ENCODE measurements around the gene RD3L. TPM values are rescaled to one million over a fixed set of nuclear protein-coding genes. Genes with fewer than 3 reads are reported as not detected.

RD3L gene
- total RNA-seq, 1 experiment from 2014 or later = not detected

- no peak overlapping the region for H3K14ac ChIP-seq (ENCODE audit: insufficient read depth, low read length)
- H3K4me2 ChIP-seq (ENCODE audit: insufficient read depth, insufficient read length, low read length) = no peak overlapping the region
- no peak overlapping the region for H2AK5ac ChIP-seq (ENCODE audit: insufficient read length, low read length)
- peaks cover 23% of the 10 kb centered on the region for H3K27me3 Mint-ChIP-seq (ENCODE audit: low read depth)
- H3K27ac Mint-ChIP-seq = no peak overlapping the region
- no peaks in the 10 kb centered on the region for H3K79me2 ChIP-seq (ENCODE audit: insufficient read depth, low read length)
- no peak overlapping the region for H2BK5ac ChIP-seq (ENCODE audit: insufficient read length, low read length)
- H3K56ac ChIP-seq (ENCODE audit: insufficient read length, low read depth, low read length) = no peak overlapping the region
- peaks cover 3 to 7% of the 10 kb centered on the region in 2 experiments for H3K4me1 Mint-ChIP-seq
- H3K4ac ChIP-seq (ENCODE audit: low read depth, low read length) = no peak overlapping the region
- no peak overlapping the region for H3K4me3 Mint-ChIP-seq
- TF ChIP-seq, protein P1, sequence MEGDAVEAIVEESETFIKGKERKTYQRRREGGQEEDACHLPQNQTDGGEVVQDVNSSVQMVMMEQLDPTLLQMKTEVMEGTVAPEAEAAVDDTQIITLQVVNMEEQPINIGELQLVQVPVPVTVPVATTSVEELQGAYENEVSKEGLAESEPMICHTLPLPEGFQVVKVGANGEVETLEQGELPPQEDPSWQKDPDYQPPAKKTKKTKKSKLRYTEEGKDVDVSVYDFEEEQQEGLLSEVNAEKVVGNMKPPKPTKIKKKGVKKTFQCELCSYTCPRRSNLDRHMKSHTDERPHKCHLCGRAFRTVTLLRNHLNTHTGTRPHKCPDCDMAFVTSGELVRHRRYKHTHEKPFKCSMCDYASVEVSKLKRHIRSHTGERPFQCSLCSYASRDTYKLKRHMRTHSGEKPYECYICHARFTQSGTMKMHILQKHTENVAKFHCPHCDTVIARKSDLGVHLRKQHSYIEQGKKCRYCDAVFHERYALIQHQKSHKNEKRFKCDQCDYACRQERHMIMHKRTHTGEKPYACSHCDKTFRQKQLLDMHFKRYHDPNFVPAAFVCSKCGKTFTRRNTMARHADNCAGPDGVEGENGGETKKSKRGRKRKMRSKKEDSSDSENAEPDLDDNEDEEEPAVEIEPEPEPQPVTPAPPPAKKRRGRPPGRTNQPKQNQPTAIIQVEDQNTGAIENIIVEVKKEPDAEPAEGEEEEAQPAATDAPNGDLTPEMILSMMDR (conservative IDR thresholded peaks at IDR 0.05) = no peak
- no peaks in the 10 kb centered on the region for H3K9me3 ChIP-seq (ENCODE audit: control insufficient read depth, low read depth, low read length)
- no peak overlapping the region for H2BK120ac ChIP-seq (ENCODE audit: low read depth, low read length, poor library complexity, severe bottlenecking)
- H3K23ac ChIP-seq (ENCODE audit: insufficient read length, low read depth, low read length) = no peak overlapping the region
- no CpG with 5 or more reads among the region's 7 CpGs for WGBS (ENCODE audit: extremely low coverage, insufficient read length, low lambda C conversion rate)
- no peak overlapping the region for H3K18ac ChIP-seq (ENCODE audit: insufficient read length, low read depth, low read length)
- H3K9ac ChIP-seq (ENCODE audit: extremely low read depth, insufficient read length, low read length) = no peak overlapping the region
- H4K5ac ChIP-seq (ENCODE audit: insufficient read length, low read depth, low read length) = no peak overlapping the region
- no peaks in the 10 kb centered on the region for H3K4me1 ChIP-seq (ENCODE audit: insufficient read depth, low read length)
- H3K9me3 Mint-ChIP-seq = peaks cover 3% of the 10 kb centered on the region in 2 experiments; a peak in 4 of 5 replicates
- no peak overlapping the region for H2BK15ac ChIP-seq (ENCODE audit: low read depth, low read length)
- no peak overlapping the region for H2AFZ ChIP-seq (ENCODE audit: low read length)
- no peak for DNase-seq
- no peak overlapping the region for H3K27ac ChIP-seq (ENCODE audit: insufficient read length, low read depth, low read length)
- H4K91ac ChIP-seq (ENCODE audit: insufficient read length, low read depth, low read length) = no peak overlapping the region
- H3K23me2 ChIP-seq (ENCODE audit: insufficient read length, low read depth, low read length, poor library complexity, severe bottlenecking) = no peaks in the 10 kb centered on the region
- H3T11ph ChIP-seq (ENCODE audit: low read length) = no peak overlapping the region
- no peaks in the 10 kb centered on the region for H3K79me1 ChIP-seq (ENCODE audit: insufficient read depth, low read depth, low read length, poor library complexity, severe bottlenecking)
- no peaks in the 10 kb centered on the region for H3K36me3 Mint-ChIP-seq (ENCODE audit: insufficient read depth in 1 of 3, low read depth in 3 of 3)
- no peaks in the 10 kb centered on the region for H3K27me3 ChIP-seq (ENCODE audit: insufficient read depth, low read length)
- H4K20me1 ChIP-seq (ENCODE audit: control insufficient read depth, insufficient read depth, insufficient read length) = no peaks in the 10 kb centered on the region
- no peak overlapping the region for H2BK20ac ChIP-seq (ENCODE audit: low read depth, low read length, poor library complexity, severe bottlenecking)
- H2BK12ac ChIP-seq (ENCODE audit: insufficient read length, low read depth, low read length) = no peak overlapping the region
- H4K8ac ChIP-seq (replicated peaks; ENCODE audit: insufficient read length, low read depth, low read length) = no peak overlapping the region
Measured at GRCh38 chr14:103941462-103941861, 867 bp downstream of the RD3L start.

Measured in H9 (cell line).